IMR-90 (cell line): ENCODE data around the gene SPDYC. TPM values are rescaled to one million over a fixed set of nuclear protein-coding genes. Genes with fewer than 3 reads are reported as not detected.
A peak's percentile ranks its signal among the peaks of the same experiment; 100 is the strongest.

ENCODE experiments used
- ATAC-seq: fragments of 200-7000 bp; cut with Tn5 transposase; 2 replicates; pipeline ENCODE4 v1.9.1; 2020; ENCODE audit warnings: low read depth, mild to moderate bottlenecking, moderate library complexity
- BruUV-seq: library from RNA; stranded (reverse); fragments of 400-500 nt; replicated peaks from 2 replicates; lab custom pipeline; 2021; lab: Mats Ljungman, UMichigan
- CTCF ChIA-PET: fragments of 300-600 bp; formaldehyde crosslinking; extraction: SDS; loops from one replicate; lab custom pipeline; 2021; ENCODE audit warnings: antibody characterized with exemption; lab: Yijun Ruan, JAX
- POLR2A ChIA-PET: fragments of 300-600 bp; sonication (Branson Sonifier 250); formaldehyde crosslinking; loops from one replicate; lab custom pipeline; 2022; ENCODE audit warnings: antibody characterized with exemption; ENCODE audit not compliant: unreplicated experiment; lab: Charles Lee
- DNase-seq: peaks from one replicate; pipeline ENCODE4 v3.0.0; 2013
- H2AFZ ChIP-seq: replicated peaks from 2 replicates; pipeline ENCODE3; 2013; ENCODE audit warnings: low read length, mild to moderate bottlenecking; ENCODE audit not compliant: poor library complexity
- H2AK5ac ChIP-seq: 2 replicates; pipeline ENCODE4 v1.6.1; 2013; ENCODE audit warnings: low read depth, low read length, inconsistent platforms
- H2AK9ac ChIP-seq: replicated peaks from 2 replicates; pipeline ENCODE3; 2013; ENCODE audit warnings: mild to moderate bottlenecking, low read depth, low read length, moderate library complexity; ENCODE audit not compliant: poor library complexity
- H2BK120ac ChIP-seq: 2 replicates; pipeline ENCODE4 v1.6.1; 2013; ENCODE audit warnings: low read depth, low read length, inconsistent platforms
- H2BK15ac ChIP-seq: 3 replicates; pipeline ENCODE4 v1.6.1; 2013; ENCODE audit warnings: low read depth, low read length, inconsistent platforms
- H2BK20ac ChIP-seq: 2 replicates; pipeline ENCODE4 v1.6.1; 2013; ENCODE audit warnings: low read depth, mild to moderate bottlenecking, inconsistent platforms, low read length, moderate library complexity
- H2BK5ac ChIP-seq: 2 replicates; pipeline ENCODE4 v1.6.1; 2013; ENCODE audit warnings: mild to moderate bottlenecking, low read depth, low read length, inconsistent platforms; ENCODE audit not compliant: poor library complexity, severe bottlenecking
- H3K14ac ChIP-seq: replicated peaks from 2 replicates; pipeline ENCODE4 v1.6.1; 2013; ENCODE audit warnings: low read depth, low read length, inconsistent platforms
- H3K18ac ChIP-seq: 2 replicates; pipeline ENCODE4 v1.6.1; 2013; ENCODE audit warnings: low read depth, low read length, control low read depth
- H3K23ac ChIP-seq: 2 replicates; pipeline ENCODE4 v1.6.1; 2013; ENCODE audit warnings: low read depth, low read length, inconsistent platforms
- H3K27ac ChIP-seq: 2 replicates; pipeline ENCODE4 v1.5.1; 2013; ENCODE audit warnings: mild to moderate bottlenecking, control low read depth, low read length; ENCODE audit not compliant: insufficient read depth
- H3K27me3 ChIP-seq: 2 replicates; pipeline ENCODE4 v1.6.1; 2013; ENCODE audit warnings: low read length; ENCODE audit not compliant: control insufficient read depth, insufficient read depth
- H3K36me3 ChIP-seq: 2 replicates; pipeline ENCODE4 v1.6.1; 2013; ENCODE audit warnings: low read length, mixed read lengths; ENCODE audit not compliant: control insufficient read depth, insufficient read depth
- H3K4ac ChIP-seq: 2 replicates; pipeline ENCODE4 v1.6.1; 2013; ENCODE audit warnings: low read depth, low read length, inconsistent platforms
- H3K4me1 ChIP-seq: 2 replicates; pipeline ENCODE4 v1.6.1; 2013; ENCODE audit warnings: low read length, mixed read lengths; ENCODE audit not compliant: control insufficient read depth, insufficient read depth
- H3K4me2 ChIP-seq: 2 replicates; pipeline ENCODE4 v1.6.1; 2013; ENCODE audit warnings: low read depth, mild to moderate bottlenecking, control low read depth, low read length, moderate library complexity
- H3K4me3 ChIP-seq: 2 replicates; pipeline ENCODE4 v1.5.1; 2013; ENCODE audit warnings: low read depth, mild to moderate bottlenecking, control low read depth, low read length, moderate library complexity; ENCODE audit not compliant: insufficient read depth
- H3K56ac ChIP-seq: 2 replicates; pipeline ENCODE4 v1.6.1; 2013; ENCODE audit warnings: low read length, inconsistent platforms; ENCODE audit not compliant: insufficient read depth; ENCODE audit errors: extremely low read depth
- H3K79me1 ChIP-seq, 2 experiments: 2 replicates each; pipeline ENCODE4 v1.6.1; 2013; ENCODE audit warnings: low read length in 2 of 2, inconsistent platforms in 1 of 2, low read depth in 1 of 2
- H3K9ac ChIP-seq: 2 replicates; pipeline ENCODE4 v1.6.1; 2013; ENCODE audit warnings: low read depth, low read length, control low read depth
- H3K9me1 ChIP-seq: 2 replicates; pipeline ENCODE4 v1.6.1; 2013; ENCODE audit warnings: low read length, inconsistent platforms; ENCODE audit not compliant: insufficient read depth
- H3K9me3 ChIP-seq: 2 replicates; pipeline ENCODE4 v1.6.1; 2013; ENCODE audit warnings: low read length; ENCODE audit not compliant: control insufficient read depth, insufficient read depth
- H4K20me1 ChIP-seq: 2 replicates; pipeline ENCODE4 v1.6.1; 2013; ENCODE audit warnings: low read length, inconsistent platforms; ENCODE audit not compliant: insufficient read depth
- H4K5ac ChIP-seq: 2 replicates; pipeline ENCODE4 v1.6.1; 2013; ENCODE audit warnings: mild to moderate bottlenecking, low read depth, low read length, control low read depth
- H4K8ac ChIP-seq, 2 experiments: 2 replicates each; pipeline ENCODE4 v1.6.1; 2013; ENCODE audit warnings: low read depth in 2 of 2, low read length in 2 of 2, control low read depth in 1 of 2, inconsistent platforms in 1 of 2
- H4K91ac ChIP-seq: 2 replicates; pipeline ENCODE4 v1.6.1; 2013; ENCODE audit warnings: low read depth, low read length, inconsistent platforms; ENCODE audit not compliant: insufficient read depth
- BHLHE40 ChIP-seq: fragments of 150-350 bp; IDR thresholded peaks from 2 replicates; pipeline ENCODE4 v1.6.1; 2016; ENCODE audit warnings: mild to moderate bottlenecking, low read depth, low read length
- CEBPB ChIP-seq: IDR thresholded peaks from 2 replicates; pipeline ENCODE4 v1.6.1; 2012; ENCODE audit warnings: low read depth, low read length, improper control_type of control experiment
- ELK1 ChIP-seq: fragments of 150-350 bp; IDR thresholded peaks from 2 replicates; pipeline ENCODE4 v1.6.1; 2016; ENCODE audit warnings: low read depth, mild to moderate bottlenecking, low read length, moderate library complexity, borderline replicate concordance
- FOS ChIP-seq: fragments of 150-350 bp; IDR thresholded peaks from 2 replicates; pipeline ENCODE4 v1.6.1; 2016; ENCODE audit warnings: low read depth, low read length
- MAFK ChIP-seq: IDR thresholded peaks from 2 replicates; pipeline ENCODE4 v1.6.1; 2012; ENCODE audit warnings: low read depth, low read length, improper control_type of control experiment
- MAZ ChIP-seq: IDR thresholded peaks from 2 replicates; pipeline ENCODE4 v1.6.1; 2012; ENCODE audit warnings: low read depth, mild to moderate bottlenecking, low read length, improper control_type of control experiment, moderate library complexity, borderline replicate concordance
- MXI1 ChIP-seq: IDR thresholded peaks from 2 replicates; pipeline ENCODE4 v1.6.1; 2012; ENCODE audit warnings: low read depth, mild to moderate bottlenecking, low read length, moderate library complexity, borderline replicate concordance
- NFE2L2 ChIP-seq: fragments of 150-350 bp; IDR thresholded peaks from 2 replicates; pipeline ENCODE4 v1.6.1; 2016; ENCODE audit warnings: low read depth, mild to moderate bottlenecking, low read length
- RAD21 ChIP-seq: IDR thresholded peaks from 2 replicates; pipeline ENCODE4 v1.6.1; 2012; ENCODE audit warnings: low read length, improper control_type of control experiment
- RCOR1 ChIP-seq: IDR thresholded peaks from 2 replicates; pipeline ENCODE4 v1.6.1; 2012; ENCODE audit warnings: mild to moderate bottlenecking, low read length, improper control_type of control experiment; ENCODE audit not compliant: insufficient replicate concordance
- SMC3 ChIP-seq: fragments of 150-350 bp; IDR thresholded peaks from 2 replicates; pipeline ENCODE4 v1.6.1; 2016; ENCODE audit warnings: low read depth, mild to moderate bottlenecking, antibody characterized with exemption, low read length, moderate library complexity
- USF2 ChIP-seq: fragments of 150-350 bp; IDR thresholded peaks from 2 replicates; pipeline ENCODE4 v1.6.1; 2017; ENCODE audit warnings: mild to moderate bottlenecking, antibody characterized with exemption, low read length, low read depth
- WGBS, 2 experiments: methylation state at CpG; one replicate each; pipeline versions ENCODE4 v1.1.5 to v1.1.7; 2013; ENCODE audit warnings: missing lambda C conversion rate in 2 of 2; ENCODE audit not compliant: insufficient read length in 1 of 2; ENCODE audit errors: extremely low coverage in 2 of 2; 5-methylcytosine and 5-hydroxymethylcytosine counted together
- dilution Hi-C: fragments of 300-500 bp; cut with HindIII; formaldehyde crosslinking; loops from one replicate; pipeline ENCODE4 v1.14.3; 2018; ENCODE audit warnings: low sequenced_read_pairs; ENCODE audit not compliant: unreplicated experiment
- in situ Hi-C: fragments of 300-500 bp; cut with MboI; formaldehyde crosslinking; loops from 3 replicates; pipeline ENCODE4 v1.14.3; 2019; ENCODE audit warnings: low sequenced_read_pairs, inconsistent platforms, mixed read lengths
- intact Hi-C: fragments of 100-400 bp; cut with micrococcal nuclease; formaldehyde crosslinking; loops from 2 replicates; pipeline ENCODE4 v1.10.0; 2022
- polyA plus RNA-seq, 3 experiments: library from polyadenylated mRNA; depleted of rRNA; stranded (reverse); fragments of >200 nt; gene quantifications; 2 replicates each; pipeline ENCODE4 v1.2.3, GENCODE V29; 2012; ENCODE audit warnings: low replicate concordance in 1 of 3
- total RNA-seq: library from RNA; depleted of rRNA; stranded (reverse); fragments of >200 nt; gene quantifications from 2 replicates; pipeline ENCODE4 v1.2.3, GENCODE V29; 2012
- TF ChIP-seq, protein P1 (sequence below): conservative IDR thresholded peaks from 2 replicates; pipeline ENCODE4 v1.5.1; 2012; ENCODE audit warnings: mild to moderate bottlenecking, low read depth, low read length, improper control_type of control experiment

Gene SPDYC
- total and polyA plus RNA-seq, 2 of the 4 experiments (the other 2 are of a cell fraction) = not detected

- H3K23ac ChIP-seq = no peak overlapping the region
- no peak overlapping the region for H2BK20ac ChIP-seq
- DNase-seq (no peak), ATAC-seq (no peak)
- H4K91ac ChIP-seq = no peak overlapping the region
- ChIA-PET POLR2A (no interaction called here), CTCF (no interaction called here)
- dilution Hi-C loops = no loop called here
- no peak overlapping the region for H4K5ac ChIP-seq
- H3K9me3 ChIP-seq = no peaks in the 10 kb centered on the region
- H2BK15ac ChIP-seq = no peak overlapping the region
- no TSS peak for BruUV-seq
- H2AK9ac ChIP-seq = peak overlapping the region; percentile 42
- no peak overlapping the region for H3K14ac ChIP-seq
- WGBS, 2 experiments = 79% methylated on average over 2 of the region's 9 CpGs; no CpG with 5 or more reads in 1 of the 2 experiments
- H3K27ac ChIP-seq = no peak overlapping the region
- peaks cover 2% of the 10 kb centered on the region for H3K4me1 ChIP-seq
- H4K20me1 ChIP-seq = no peaks in the 10 kb centered on the region
- H2BK5ac ChIP-seq = no peak overlapping the region
- no peaks in the 10 kb centered on the region for H3K27me3 ChIP-seq
- no peak overlapping the region for H3K56ac ChIP-seq
- H3K79me1 ChIP-seq = peaks cover 0 to under 1% of the 10 kb centered on the region in 2 experiments; a peak in 1 of 4 replicates
- no peak overlapping the region for H2AFZ ChIP-seq
- in situ Hi-C loops = no loop called here
- no peak overlapping the region for H3K18ac ChIP-seq
- intact Hi-C loops = no loop called here
- no peaks in the 10 kb centered on the region for H3K36me3 ChIP-seq
- no peak overlapping the region for H3K9ac ChIP-seq
- H4K8ac ChIP-seq = no peak overlapping the region
- H3K4me3 ChIP-seq = no peak overlapping the region
- TF ChIP-seq RAD21 (no peak), MXI1 (no peak), NFE2L2 (no peak), MAFK (no peak), SMC3 (no peak), RCOR1 (no peak), CEBPB (no peak), BHLHE40 (no peak), MAZ (no peak), FOS (no peak), USF2 (no peak), ELK1 (no peak)
- TF ChIP-seq, protein P1, sequence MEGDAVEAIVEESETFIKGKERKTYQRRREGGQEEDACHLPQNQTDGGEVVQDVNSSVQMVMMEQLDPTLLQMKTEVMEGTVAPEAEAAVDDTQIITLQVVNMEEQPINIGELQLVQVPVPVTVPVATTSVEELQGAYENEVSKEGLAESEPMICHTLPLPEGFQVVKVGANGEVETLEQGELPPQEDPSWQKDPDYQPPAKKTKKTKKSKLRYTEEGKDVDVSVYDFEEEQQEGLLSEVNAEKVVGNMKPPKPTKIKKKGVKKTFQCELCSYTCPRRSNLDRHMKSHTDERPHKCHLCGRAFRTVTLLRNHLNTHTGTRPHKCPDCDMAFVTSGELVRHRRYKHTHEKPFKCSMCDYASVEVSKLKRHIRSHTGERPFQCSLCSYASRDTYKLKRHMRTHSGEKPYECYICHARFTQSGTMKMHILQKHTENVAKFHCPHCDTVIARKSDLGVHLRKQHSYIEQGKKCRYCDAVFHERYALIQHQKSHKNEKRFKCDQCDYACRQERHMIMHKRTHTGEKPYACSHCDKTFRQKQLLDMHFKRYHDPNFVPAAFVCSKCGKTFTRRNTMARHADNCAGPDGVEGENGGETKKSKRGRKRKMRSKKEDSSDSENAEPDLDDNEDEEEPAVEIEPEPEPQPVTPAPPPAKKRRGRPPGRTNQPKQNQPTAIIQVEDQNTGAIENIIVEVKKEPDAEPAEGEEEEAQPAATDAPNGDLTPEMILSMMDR = no peak
- no peak overlapping the region for H3K4ac ChIP-seq
- no peak overlapping the region for H3K4me2 ChIP-seq
- 0 out of 2 replicates have a peak, but pooled peaks cover 5% of the 10 kb centered on the region for H3K9me1 ChIP-seq
- H2AK5ac ChIP-seq = no peak overlapping the region
- no peak overlapping the region for H2BK120ac ChIP-seq
Measured at GRCh38 chr11:65218446-65218845, 48.4 kb downstream of the SPDYC start.
